Fibroblast of lung (primary cell): Measurements from ENCODE around the gene ILF2.
"Not testable (repeated sequence)": the region's sequence is repeated elsewhere in the genome, so short reads cannot be mapped to it uniquely, and the experiment has no call there.

Experiments
- EZH2 ChIP-seq: IDR thresholded peaks from 2 replicates; pipeline ENCODE4 v1.5.1; 2012; ENCODE audit warnings: low read length, control low read depth, mild to moderate bottlenecking; ENCODE audit errors: missing control alignments
- TF ChIP-seq, protein P1 (sequence below), 2 donors: IDR thresholded peaks in 1 of 2; conservative IDR thresholded peaks in 1 of 2; 1 replicate in 1 of 2; 2 replicates in 1 of 2; pipeline ENCODE4 v1.5.1; 2011 to 2012; ENCODE audit warnings: low read length in 2 of 2, control low read depth in 1 of 2, inconsistent platforms in 1 of 2, low read depth in 1 of 2, mild to moderate bottlenecking in 1 of 2

DNA sequence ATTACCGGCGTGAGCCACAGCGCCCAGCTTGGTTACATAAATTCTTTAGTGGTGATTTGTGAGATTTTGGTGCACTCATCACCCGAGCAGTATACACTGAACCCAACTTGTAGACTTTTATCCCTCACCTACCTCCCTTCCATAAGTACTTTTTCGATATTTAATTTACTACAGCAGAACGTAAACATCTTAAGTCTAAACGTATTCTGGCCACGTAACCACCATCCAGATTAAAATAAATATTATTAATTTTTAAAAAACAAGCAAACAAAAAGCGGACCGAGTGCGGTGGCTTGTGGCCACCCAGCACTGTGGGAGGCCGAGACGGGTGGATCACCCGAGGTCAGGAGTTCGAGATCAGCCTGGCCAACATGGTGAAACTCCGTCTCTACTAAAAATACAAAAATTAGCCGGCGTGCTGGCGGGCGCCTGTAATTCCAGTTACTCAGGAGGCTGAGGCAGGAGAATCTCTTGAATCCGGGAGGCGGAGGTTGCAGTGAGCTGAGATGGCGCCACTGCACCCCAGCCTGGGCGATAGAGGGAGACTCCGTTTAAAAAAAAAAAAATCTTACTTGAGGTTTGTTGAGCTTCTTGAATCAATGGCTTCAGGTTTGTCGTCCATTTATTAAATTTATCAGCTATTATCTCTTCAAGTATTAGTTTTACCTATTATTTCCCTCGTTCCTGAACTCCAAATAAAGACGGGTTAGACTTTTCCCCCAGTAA is 998 bp upstream of the ILF2 start:
- TF ChIP-seq, protein P1, sequence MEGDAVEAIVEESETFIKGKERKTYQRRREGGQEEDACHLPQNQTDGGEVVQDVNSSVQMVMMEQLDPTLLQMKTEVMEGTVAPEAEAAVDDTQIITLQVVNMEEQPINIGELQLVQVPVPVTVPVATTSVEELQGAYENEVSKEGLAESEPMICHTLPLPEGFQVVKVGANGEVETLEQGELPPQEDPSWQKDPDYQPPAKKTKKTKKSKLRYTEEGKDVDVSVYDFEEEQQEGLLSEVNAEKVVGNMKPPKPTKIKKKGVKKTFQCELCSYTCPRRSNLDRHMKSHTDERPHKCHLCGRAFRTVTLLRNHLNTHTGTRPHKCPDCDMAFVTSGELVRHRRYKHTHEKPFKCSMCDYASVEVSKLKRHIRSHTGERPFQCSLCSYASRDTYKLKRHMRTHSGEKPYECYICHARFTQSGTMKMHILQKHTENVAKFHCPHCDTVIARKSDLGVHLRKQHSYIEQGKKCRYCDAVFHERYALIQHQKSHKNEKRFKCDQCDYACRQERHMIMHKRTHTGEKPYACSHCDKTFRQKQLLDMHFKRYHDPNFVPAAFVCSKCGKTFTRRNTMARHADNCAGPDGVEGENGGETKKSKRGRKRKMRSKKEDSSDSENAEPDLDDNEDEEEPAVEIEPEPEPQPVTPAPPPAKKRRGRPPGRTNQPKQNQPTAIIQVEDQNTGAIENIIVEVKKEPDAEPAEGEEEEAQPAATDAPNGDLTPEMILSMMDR (conservative IDR thresholded peaks at IDR 0.05 in 1 of 2, IDR thresholded peaks at IDR 0.05 in 1 of 2; ENCODE audit: low read depth in 1 of 2, low read length in 2 of 2): not testable (repeated sequence)
- not testable (repeated sequence) for TF ChIP-seq EZH2
